ENCODE results near the gene RBM12.

DNA sequence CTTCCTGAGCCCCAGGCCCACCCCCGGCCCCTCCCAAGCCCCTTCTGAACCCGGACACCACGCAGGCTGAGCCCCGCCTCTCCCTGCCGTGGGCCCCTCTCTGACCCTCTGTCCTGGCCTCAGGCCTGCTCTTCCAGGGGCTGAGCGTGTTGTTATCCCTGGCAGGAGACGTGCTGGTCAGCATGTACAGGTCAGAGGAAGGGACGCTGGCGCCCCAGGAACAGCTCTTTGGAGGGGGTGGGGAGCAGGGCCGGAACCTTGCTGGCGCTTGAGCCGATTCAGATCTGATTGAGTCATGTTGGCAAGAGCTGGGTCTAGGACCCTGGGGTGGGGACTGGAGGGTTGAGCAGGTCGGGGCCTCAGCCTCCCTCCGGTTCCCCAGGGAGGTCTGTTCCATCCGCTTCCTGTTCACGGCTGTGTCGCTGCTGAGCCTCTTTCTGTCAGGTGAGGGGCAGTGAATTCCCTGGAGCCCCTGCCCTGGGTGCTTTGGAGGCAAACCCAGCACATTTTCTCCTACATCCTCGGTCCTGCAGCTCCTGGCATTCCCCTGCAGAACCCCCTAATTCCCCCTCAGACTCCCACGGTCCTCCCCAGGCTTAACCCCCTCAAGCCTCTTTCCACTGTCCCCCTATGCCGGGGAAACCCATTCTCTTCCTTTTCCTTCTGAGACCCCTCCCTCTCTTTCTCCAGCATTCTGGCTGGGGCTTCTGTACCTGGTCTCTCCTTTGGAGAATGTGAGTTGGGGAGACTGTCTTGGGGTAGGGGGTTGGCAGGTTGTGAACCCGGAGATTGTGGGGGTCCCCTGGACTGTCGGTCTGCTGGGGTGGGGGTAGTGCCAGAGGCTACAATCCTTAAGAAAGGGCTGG, 47.1 kb downstream of the RBM12 start:
- TF ChIP-seq, protein P1, sequence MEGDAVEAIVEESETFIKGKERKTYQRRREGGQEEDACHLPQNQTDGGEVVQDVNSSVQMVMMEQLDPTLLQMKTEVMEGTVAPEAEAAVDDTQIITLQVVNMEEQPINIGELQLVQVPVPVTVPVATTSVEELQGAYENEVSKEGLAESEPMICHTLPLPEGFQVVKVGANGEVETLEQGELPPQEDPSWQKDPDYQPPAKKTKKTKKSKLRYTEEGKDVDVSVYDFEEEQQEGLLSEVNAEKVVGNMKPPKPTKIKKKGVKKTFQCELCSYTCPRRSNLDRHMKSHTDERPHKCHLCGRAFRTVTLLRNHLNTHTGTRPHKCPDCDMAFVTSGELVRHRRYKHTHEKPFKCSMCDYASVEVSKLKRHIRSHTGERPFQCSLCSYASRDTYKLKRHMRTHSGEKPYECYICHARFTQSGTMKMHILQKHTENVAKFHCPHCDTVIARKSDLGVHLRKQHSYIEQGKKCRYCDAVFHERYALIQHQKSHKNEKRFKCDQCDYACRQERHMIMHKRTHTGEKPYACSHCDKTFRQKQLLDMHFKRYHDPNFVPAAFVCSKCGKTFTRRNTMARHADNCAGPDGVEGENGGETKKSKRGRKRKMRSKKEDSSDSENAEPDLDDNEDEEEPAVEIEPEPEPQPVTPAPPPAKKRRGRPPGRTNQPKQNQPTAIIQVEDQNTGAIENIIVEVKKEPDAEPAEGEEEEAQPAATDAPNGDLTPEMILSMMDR (IDR thresholded peaks at IDR 0.05), result no peak
- no peak for TF ChIP-seq JUN (CRISPR knock-in tag; IDR thresholded peaks at IDR 0.05)
- TF ChIP-seq, protein P2, sequence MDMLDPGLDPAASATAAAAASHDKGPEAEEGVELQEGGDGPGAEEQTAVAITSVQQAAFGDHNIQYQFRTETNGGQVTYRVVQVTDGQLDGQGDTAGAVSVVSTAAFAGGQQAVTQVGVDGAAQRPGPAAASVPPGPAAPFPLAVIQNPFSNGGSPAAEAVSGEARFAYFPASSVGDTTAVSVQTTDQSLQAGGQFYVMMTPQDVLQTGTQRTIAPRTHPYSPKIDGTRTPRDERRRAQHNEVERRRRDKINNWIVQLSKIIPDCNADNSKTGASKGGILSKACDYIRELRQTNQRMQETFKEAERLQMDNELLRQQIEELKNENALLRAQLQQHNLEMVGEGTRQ (CRISPR knock-in tag; IDR thresholded peaks at IDR 0.05), result no peak
- no peak for TF ChIP-seq USF1 (CRISPR knock-in tag; IDR thresholded peaks at IDR 0.05)
- no peak for TF ChIP-seq ZNF512 (CRISPR knock-in tag; IDR thresholded peaks at IDR 0.05; ENCODE audit: borderline replicate concordance)
- no peak for TF ChIP-seq NFE2L1 (CRISPR knock-in tag; IDR thresholded peaks at IDR 0.05)
- no peak for TF ChIP-seq SP1 (CRISPR knock-in tag; conservative IDR thresholded peaks at IDR 0.05)
- TF ChIP-seq, protein P3, sequence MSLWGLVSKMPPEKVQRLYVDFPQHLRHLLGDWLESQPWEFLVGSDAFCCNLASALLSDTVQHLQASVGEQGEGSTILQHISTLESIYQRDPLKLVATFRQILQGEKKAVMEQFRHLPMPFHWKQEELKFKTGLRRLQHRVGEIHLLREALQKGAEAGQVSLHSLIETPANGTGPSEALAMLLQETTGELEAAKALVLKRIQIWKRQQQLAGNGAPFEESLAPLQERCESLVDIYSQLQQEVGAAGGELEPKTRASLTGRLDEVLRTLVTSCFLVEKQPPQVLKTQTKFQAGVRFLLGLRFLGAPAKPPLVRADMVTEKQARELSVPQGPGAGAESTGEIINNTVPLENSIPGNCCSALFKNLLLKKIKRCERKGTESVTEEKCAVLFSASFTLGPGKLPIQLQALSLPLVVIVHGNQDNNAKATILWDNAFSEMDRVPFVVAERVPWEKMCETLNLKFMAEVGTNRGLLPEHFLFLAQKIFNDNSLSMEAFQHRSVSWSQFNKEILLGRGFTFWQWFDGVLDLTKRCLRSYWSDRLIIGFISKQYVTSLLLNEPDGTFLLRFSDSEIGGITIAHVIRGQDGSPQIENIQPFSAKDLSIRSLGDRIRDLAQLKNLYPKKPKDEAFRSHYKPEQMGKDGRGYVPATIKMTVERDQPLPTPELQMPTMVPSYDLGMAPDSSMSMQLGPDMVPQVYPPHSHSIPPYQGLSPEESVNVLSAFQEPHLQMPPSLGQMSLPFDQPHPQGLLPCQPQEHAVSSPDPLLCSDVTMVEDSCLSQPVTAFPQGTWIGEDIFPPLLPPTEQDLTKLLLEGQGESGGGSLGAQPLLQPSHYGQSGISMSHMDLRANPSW (CRISPR knock-in tag; conservative IDR thresholded peaks at IDR 0.05; ENCODE audit: low read depth), result no peak
- TF ChIP-seq NR3C1 (CRISPR knock-in tag; conservative IDR thresholded peaks at IDR 0.05; ENCODE audit: low read depth), result no peak
- TF ChIP-seq NR1H2 (CRISPR knock-in tag; IDR thresholded peaks at IDR 0.05), result no peak
